Gastroesophageal sphincter (tissue), 4 donors: ENCODE measurements around the gene DAB1. TPM values are rescaled to one million over a fixed set of nuclear protein-coding genes. Genes with fewer than 3 reads are reported as not detected.

Source experiments
- ATAC-seq: fragments of 150-250 bp; one replicate; pipeline ENCODE4 v1.9.1; 2016; ENCODE audit warnings: mild to moderate bottlenecking, moderate library complexity
- H3K27ac ChIP-seq, 4 donors: fragments of 200-600 bp; sonication (generic) in 3 of 4; 1 replicate in 3 of 4; 2 replicates in 1 of 4; pipeline ENCODE4 v1.5.1; 2016 to 2019
- H3K27me3 ChIP-seq: fragments of 200-600 bp; sonication (generic); one replicate; pipeline ENCODE4 v1.5.1; 2019
- H3K36me3 ChIP-seq, 2 donors: fragments of 200-600 bp; sonication (generic); one replicate each; pipeline ENCODE4 v1.5.1; 2019; ENCODE audit warnings: control low read depth in 1 of 2
- H3K4me1 ChIP-seq, 3 donors: fragments of 200-600 bp; sonication (generic); 1 replicate in 2 of 3; 2 replicates in 1 of 3; pipeline ENCODE4 v1.5.1; 2016 to 2019; ENCODE audit warnings: control low read depth in 2 of 3
- H3K4me3 ChIP-seq, 2 donors: fragments of 200-600 bp; sonication (generic); one replicate each; pipeline ENCODE4 v1.5.1; 2019; ENCODE audit warnings: mild to moderate bottlenecking in 1 of 2, moderate library complexity in 1 of 2
- H3K9me3 ChIP-seq, 3 donors: fragments of 200-600 bp; sonication (generic); one replicate each; pipeline ENCODE4 v1.5.1; 2017 to 2019; ENCODE audit warnings: control low read depth in 2 of 3
- CTCF ChIP-seq, 4 experiments: fragments of 200-600 bp in 2 of 4; fragments of 450-650 bp in 2 of 4; sonication (generic) in 1 of 4; IDR thresholded peaks; one replicate each; pipeline ENCODE4 v1.5.1; 2017 to 2019; ENCODE audit warnings: antibody characterized with exemption in 4 of 4, mild to moderate bottlenecking in 2 of 4, moderate library complexity in 2 of 4
- EP300 ChIP-seq: sonication (generic); formaldehyde crosslinking; IDR thresholded peaks from one replicate; pipeline ENCODE4 v1.6.1; 2017; ENCODE audit warnings: antibody characterized with exemption, mild to moderate bottlenecking
- POLR2A ChIP-seq, 2 donors: fragments of 450-650 bp; IDR thresholded peaks; one replicate each; pipeline ENCODE4 v1.6.1; 2017; ENCODE audit warnings: antibody characterized with exemption in 2 of 2, mild to moderate bottlenecking in 2 of 2, moderate library complexity in 1 of 2
- POLR2AphosphoS5 ChIP-seq: sonication (generic); formaldehyde crosslinking; IDR thresholded peaks from one replicate; pipeline ENCODE4 v1.6.1; 2017; ENCODE audit warnings: antibody characterized with exemption
- WGBS, 2 donors: methylation state at CpG; one replicate each; pipeline ENCODE4 v1.1.5; 2018; ENCODE audit warnings: low coverage in 1 of 2; 5-methylcytosine and 5-hydroxymethylcytosine counted together
- total RNA-seq, 4 donors: library from RNA; depleted of rRNA; stranded (reverse); fragments of >200 nt; gene quantifications; one replicate each; pipeline ENCODE4 v1.1.0, GENCODE V29; 2016

Gene DAB1
- total RNA-seq, 4 donors from 2014 or later = 0.47 to 1.6 (median 1.1) TPM

- WGBS, 2 donors = 96 to 100% methylated on average over 2 of the region's 2 CpGs
- no peak for ATAC-seq
- H3K9me3 ChIP-seq = no peaks in the 10 kb centered on the region
- TF ChIP-seq POLR2A (IDR thresholded peaks at IDR 0.05) = no peak
- no peak for TF ChIP-seq POLR2AphosphoS5
- TF ChIP-seq EP300 = no peak
- no peak for TF ChIP-seq CTCF (IDR thresholded peaks at IDR 0.05)
- no peak overlapping the region for H3K27ac ChIP-seq
- H3K36me3 ChIP-seq = no peaks in the 10 kb centered on the region
- no peak overlapping the region for H3K4me3 ChIP-seq
- no peaks in the 10 kb centered on the region for H3K27me3 ChIP-seq
- no peaks in the 10 kb centered on the region for H3K4me1 ChIP-seq
Measured at GRCh38 chr1:56985857-56986256, 438.0 kb downstream of the DAB1 start.

- Histone ChIP-seq H3K27ac (no peak overlapping the region), H3K36me3 (no peaks in the 10 kb centered on the region), H3K4me1 (no peaks in the 10 kb centered on the region), H3K9me3 (no peaks in the 10 kb centered on the region), H3K27me3 (no peaks in the 10 kb centered on the region), H3K4me3 (no peak overlapping the region)
- TF ChIP-seq CTCF (IDR thresholded peaks at IDR 0.05) (no peak), POLR2A (IDR thresholded peaks at IDR 0.05) (no peak), EP300 (no peak), POLR2AphosphoS5 (no peak)
- ATAC-seq = no peak
- 71 to 80% methylated on average over 4 of the region's 6 CpGs for WGBS, 2 donors
Measured at GRCh38 chr1:56983484-56983883, 440.4 kb downstream of the DAB1 start.

DNA sequence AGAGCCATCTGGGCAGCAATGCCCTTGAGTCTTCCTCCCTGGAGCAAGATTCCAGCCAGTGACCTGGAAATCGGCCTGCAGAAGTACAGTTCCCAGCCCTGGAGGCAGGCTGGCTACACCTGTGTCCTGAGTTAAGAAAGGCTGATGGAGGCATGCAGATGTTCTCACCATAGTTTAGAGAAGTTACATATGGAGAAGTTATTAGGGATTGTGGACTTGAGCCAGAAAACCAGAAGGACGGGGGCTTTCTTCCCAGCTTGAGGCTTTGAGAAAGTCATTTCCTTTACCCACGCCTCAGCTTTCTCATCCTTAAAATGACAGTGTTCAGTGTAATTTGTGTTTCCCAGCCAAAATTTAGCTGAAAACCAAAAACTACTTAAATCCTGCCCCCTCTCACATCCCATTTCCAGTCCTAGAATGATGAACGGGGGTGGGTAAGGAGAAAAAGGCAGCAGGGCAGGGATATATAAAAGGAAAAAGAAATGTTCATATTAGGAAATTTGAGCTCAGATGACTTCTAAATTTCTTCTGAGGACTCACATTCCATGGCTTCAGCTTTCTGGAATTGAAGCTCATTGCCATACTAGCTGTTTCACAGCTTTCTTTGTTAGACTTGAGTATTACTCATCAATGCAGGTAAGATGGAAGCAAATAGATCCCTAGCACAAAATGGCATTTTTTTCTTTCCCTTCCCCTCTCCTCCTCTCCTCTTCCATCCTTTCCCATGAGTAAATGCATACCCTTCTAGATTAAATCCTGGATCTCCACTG is 443.7 kb downstream of the DAB1 start:
- H3K27ac ChIP-seq = no peak overlapping the region
- no peaks in the 10 kb centered on the region for H3K4me1 ChIP-seq
- no peak for ATAC-seq
- TF ChIP-seq EP300 (no peak), POLR2A (IDR thresholded peaks at IDR 0.05) (no peak), POLR2AphosphoS5 (no peak), CTCF (IDR thresholded peaks at IDR 0.05) (no peak)
- 19 to 23% methylated on average over 3 of the region's 4 CpGs for WGBS, 2 donors
- no peaks in the 10 kb centered on the region for H3K27me3 ChIP-seq
- H3K4me3 ChIP-seq = no peak overlapping the region
- H3K9me3 ChIP-seq = no peaks in the 10 kb centered on the region
- H3K36me3 ChIP-seq = no peaks in the 10 kb centered on the region

- ATAC-seq = no peak
- H3K27me3 ChIP-seq = no peaks in the 10 kb centered on the region
- no peak for TF ChIP-seq POLR2A (IDR thresholded peaks at IDR 0.05)
- TF ChIP-seq EP300 = no peak
- no peak for TF ChIP-seq POLR2AphosphoS5
- no peak for TF ChIP-seq CTCF (IDR thresholded peaks at IDR 0.05)
Measured at GRCh38 chr1:56978819-56979218, 445.0 kb downstream of the DAB1 start.

GRCh38 chr1:56977910-56978309 is 445.9 kb downstream of the DAB1 start:
- WGBS, 2 donors = 64 to 71% methylated on average over 3 to 4 of the region's 4 CpGs
- Histone ChIP-seq H3K27me3 (no peaks in the 10 kb centered on the region), H3K9me3 (no peaks in the 10 kb centered on the region), H3K36me3 (no peaks in the 10 kb centered on the region), H3K4me3 (no peak overlapping the region), H3K27ac (no peak overlapping the region), H3K4me1 (no peaks in the 10 kb centered on the region)
- no peak for ATAC-seq
- TF ChIP-seq POLR2A (IDR thresholded peaks at IDR 0.05) (no peak), CTCF (IDR thresholded peaks at IDR 0.05) (no peak), EP300 (no peak), POLR2AphosphoS5 (no peak)

More at GRCh38 chr1:56978819-56979218, 445.0 kb downstream of the DAB1 start:
- Histone ChIP-seq H3K4me3 (no peak overlapping the region), H3K36me3 (no peaks in the 10 kb centered on the region), H3K27ac (no peak overlapping the region), H3K9me3 (no peaks in the 10 kb centered on the region), H3K4me1 (no peaks in the 10 kb centered on the region)
- 91% methylated on average over 4 to 5 of the region's 5 CpGs for WGBS, 2 donors
